Hematopoietic multipotent progenitor cell (in vitro differentiated cells): ENCODE measurements around the gene UBE2E1. TPM values are rescaled to one million over a fixed set of nuclear protein-coding genes. Genes with fewer than 3 reads are reported as not detected.
A peak's percentile ranks its signal among the peaks of the same experiment; 100 is the strongest.

ENCODE experiments used
- DNase-seq, 3 donors: peaks; one replicate each; pipeline ENCODE4 v3.0.0-alpha.2; 2011 to 2015; ENCODE audit warnings: low read depth in 2 of 3, low spot score in 2 of 3
- total RNA-seq: library from RNA; depleted of rRNA; stranded (reverse); fragments of >200 nt; gene quantifications from one replicate; pipeline ENCODE4 v1.2.3, GENCODE V29; 2012

Gene UBE2E1
- total RNA-seq = 44.2 TPM

- peak; percentile 49 to 89 (median 85) for DNase-seq
Observed at GRCh38 chr3:23805633-23806533, at the start of gene UBE2E1. UBE2E1 (plus strand) TSS chr3:23805955; CDS start chr3:23807270, 1,315 bp downstream.

- DNase-seq = no peak
Observed at GRCh38 chr3:23756206-23756840, 49.4 kb upstream of the UBE2E1 start.

GRCh38 chr3:23758253-23758838, 47.4 kb upstream of the UBE2E1 start:
- no peak for DNase-seq

GRCh38 chr3:23760325-23760724, 45.4 kb upstream of the UBE2E1 start:
- DNase-seq = peak in 1 of 3 donors; percentile 10

GRCh38 chr3:23760871-23761373, 44.8 kb upstream of the UBE2E1 start:
- DNase-seq = peak in 1 of 3 donors; percentile 23

- DNase-seq = peak in 1 of 3 donors; percentile 36
Observed at GRCh38 chr3:23761440-23761896, 44.3 kb upstream of the UBE2E1 start.

GRCh38 chr3:23762214-23762613, 43.5 kb upstream of the UBE2E1 start:
- DNase-seq = no peak

GRCh38 chr3:23762759-23763477, 42.8 kb upstream of the UBE2E1 start:
- DNase-seq = peak in 1 of 3 donors; percentile 29

- DNase-seq = no peak
Observed at GRCh38 chr3:23764407-23764806, 41.3 kb upstream of the UBE2E1 start.

GRCh38 chr3:23767546-23767945, 38.2 kb upstream of the UBE2E1 start:
- DNase-seq = no peak

- no peak for DNase-seq
Observed at GRCh38 chr3:23775254-23775909, 30.4 kb upstream of the UBE2E1 start.

- no peak for DNase-seq
Observed at GRCh38 chr3:23776352-23776891, 29.3 kb upstream of the UBE2E1 start.

GRCh38 chr3:23778446-23778845, 27.3 kb upstream of the UBE2E1 start:
- no peak for DNase-seq

GRCh38 chr3:23779841-23780240, 25.9 kb upstream of the UBE2E1 start:
- DNase-seq = no peak

- no peak for DNase-seq
Observed at GRCh38 chr3:23781051-23781450, 24.7 kb upstream of the UBE2E1 start.

GRCh38 chr3:23781871-23782270, 23.9 kb upstream of the UBE2E1 start:
- DNase-seq = no peak

- no peak for DNase-seq
Observed at GRCh38 chr3:23785097-23785645, 20.6 kb upstream of the UBE2E1 start.

- no peak for DNase-seq
Observed at GRCh38 chr3:23785882-23786281, 19.9 kb upstream of the UBE2E1 start.

- no peak for DNase-seq
Observed at GRCh38 chr3:23791678-23792077, 14.1 kb upstream of the UBE2E1 start.
